Astrocyte of the cerebellum (primary cell): ENCODE measurements around the gene ST6GALNAC1.

Experiments
- DNase-seq: peaks from one replicate; pipeline ENCODE4 v3.0.0-alpha.2; 2011; ENCODE audit warnings: low read depth
- H3K4me3 ChIP-seq: 2 replicates; pipeline ENCODE4 v1.5.1; 2011; ENCODE audit warnings: mild to moderate bottlenecking, low read depth, low read length, moderate library complexity
- in situ Hi-C: cut with HindIII; loops from 2 replicates; pipeline ENCODE4 v1.10.0; 2017; ENCODE audit warnings: low sequenced_read_pairs
- TF ChIP-seq, protein P1 (sequence below): IDR thresholded peaks from 2 replicates; pipeline ENCODE4 v1.5.1; 2012; ENCODE audit warnings: low read length, low read depth, moderate library complexity, mild to moderate bottlenecking; ENCODE audit errors: missing control alignments

ST6GALNAC1 gene

GRCh38 chr17:76575570-76575969 is 68.0 kb downstream of the ST6GALNAC1 start:
- TF ChIP-seq, protein P1, sequence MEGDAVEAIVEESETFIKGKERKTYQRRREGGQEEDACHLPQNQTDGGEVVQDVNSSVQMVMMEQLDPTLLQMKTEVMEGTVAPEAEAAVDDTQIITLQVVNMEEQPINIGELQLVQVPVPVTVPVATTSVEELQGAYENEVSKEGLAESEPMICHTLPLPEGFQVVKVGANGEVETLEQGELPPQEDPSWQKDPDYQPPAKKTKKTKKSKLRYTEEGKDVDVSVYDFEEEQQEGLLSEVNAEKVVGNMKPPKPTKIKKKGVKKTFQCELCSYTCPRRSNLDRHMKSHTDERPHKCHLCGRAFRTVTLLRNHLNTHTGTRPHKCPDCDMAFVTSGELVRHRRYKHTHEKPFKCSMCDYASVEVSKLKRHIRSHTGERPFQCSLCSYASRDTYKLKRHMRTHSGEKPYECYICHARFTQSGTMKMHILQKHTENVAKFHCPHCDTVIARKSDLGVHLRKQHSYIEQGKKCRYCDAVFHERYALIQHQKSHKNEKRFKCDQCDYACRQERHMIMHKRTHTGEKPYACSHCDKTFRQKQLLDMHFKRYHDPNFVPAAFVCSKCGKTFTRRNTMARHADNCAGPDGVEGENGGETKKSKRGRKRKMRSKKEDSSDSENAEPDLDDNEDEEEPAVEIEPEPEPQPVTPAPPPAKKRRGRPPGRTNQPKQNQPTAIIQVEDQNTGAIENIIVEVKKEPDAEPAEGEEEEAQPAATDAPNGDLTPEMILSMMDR = no peak
- in situ Hi-C loops = loop anchor here (10.0 kb wide), 1 partner anchor 69 kb away; the partner anchor contains the start of gene ST6GALNAC1
- no peak for DNase-seq
- no peak overlapping the region for H3K4me3 ChIP-seq
